GM23248 (cell line): ENCODE measurements around the gene STEEP1.

Experiments used
- EZH2 ChIP-seq: fragments of 200-600 bp; sonication (generic); IDR thresholded peaks from 2 replicates; pipeline ENCODE4 v1.6.1; 2018; ENCODE audit warnings: antibody characterized with exemption, mild to moderate bottlenecking; ENCODE audit not compliant: insufficient read depth, poor library complexity, severe bottlenecking
- EZH2phosphoT487 ChIP-seq: fragments of 200-600 bp; sonication (generic); IDR thresholded peaks from 2 replicates; pipeline ENCODE4 v1.6.1; 2018; ENCODE audit warnings: antibody characterized with exemption, moderate library complexity, mild to moderate bottlenecking, low read depth; ENCODE audit not compliant: insufficient read depth

DNA sequence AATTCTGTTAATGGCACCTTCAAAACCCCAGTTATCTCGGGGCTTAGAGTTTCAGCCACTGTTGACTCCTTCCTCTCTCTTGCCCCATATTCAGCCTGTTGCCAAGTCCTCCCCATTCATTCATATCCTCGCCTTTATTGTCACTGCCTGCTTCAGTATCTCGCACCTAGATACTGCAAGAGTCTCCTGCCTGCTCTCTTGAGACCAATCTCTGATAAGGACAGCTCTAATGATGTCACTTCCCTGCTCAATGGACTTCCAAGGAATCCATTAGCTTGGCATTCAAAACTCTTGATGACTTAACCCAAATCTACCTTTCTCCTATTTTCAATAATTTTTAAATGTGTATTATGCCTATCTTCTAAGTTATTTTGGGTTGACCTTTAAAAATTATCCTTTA lies 8.0 kb upstream of the STEEP1 start:
- no peak for TF ChIP-seq EZH2phosphoT487
- no peak for TF ChIP-seq EZH2
